Ecto neural progenitor cell (in vitro differentiated cells): ENCODE measurements around the gene ZNF419.
"Not testable (repeated sequence)": the region's sequence is repeated elsewhere in the genome, so short reads cannot be mapped to it uniquely, and the experiment has no call there.

Experiments
- DNase-seq: peaks from one replicate; pipeline ENCODE4 v3.0.0-alpha.2; 2018; ENCODE audit warnings: low spot score

The ZNF419 gene

DNA sequence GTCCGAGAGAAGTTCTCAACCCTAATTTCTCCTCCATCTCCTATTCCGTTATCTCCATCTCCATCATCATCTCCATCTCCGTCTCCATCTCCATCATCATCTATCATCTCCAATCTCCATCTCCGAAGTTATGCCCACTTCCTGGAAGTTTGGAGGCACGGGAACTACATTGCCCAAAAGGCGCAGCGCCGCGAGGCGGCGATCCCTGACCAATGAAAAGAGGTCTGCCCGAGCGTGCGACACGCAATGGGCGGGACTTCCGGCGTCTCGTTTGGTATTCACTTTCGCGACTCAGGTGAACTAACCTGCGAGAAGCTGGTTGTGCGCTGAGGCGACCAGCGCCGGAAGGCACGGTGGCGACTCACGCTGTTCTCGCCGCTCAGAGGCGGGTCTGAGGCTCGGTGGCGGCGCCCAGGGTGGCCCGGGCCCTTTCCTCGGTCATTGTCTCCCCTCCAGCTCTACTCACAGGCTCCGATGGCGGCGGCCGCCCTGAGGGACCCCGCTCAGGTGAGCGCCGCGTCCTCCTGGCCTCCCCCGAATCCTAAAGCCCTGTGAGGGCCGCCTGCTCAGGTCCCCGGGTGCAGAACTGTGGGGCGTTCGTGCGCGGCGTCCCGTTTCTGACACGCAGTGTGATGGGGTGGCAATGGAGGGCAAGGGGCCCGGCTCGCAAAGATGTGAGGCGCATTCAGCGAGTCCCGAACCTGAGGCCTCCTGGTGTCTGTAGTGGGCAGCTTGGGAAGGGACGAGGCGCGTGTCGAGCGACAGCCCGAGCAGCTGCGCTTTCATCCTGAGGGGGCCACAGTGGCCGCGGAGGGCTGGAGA, at the start of gene ZNF419:
Gene ZNF419 (plus strand): TSS at position 274 of the 822 bp plus-strand sequence. CDS start 201 bp downstream, at position 475.
- DNase-seq: peak; percentile 91

DNA sequence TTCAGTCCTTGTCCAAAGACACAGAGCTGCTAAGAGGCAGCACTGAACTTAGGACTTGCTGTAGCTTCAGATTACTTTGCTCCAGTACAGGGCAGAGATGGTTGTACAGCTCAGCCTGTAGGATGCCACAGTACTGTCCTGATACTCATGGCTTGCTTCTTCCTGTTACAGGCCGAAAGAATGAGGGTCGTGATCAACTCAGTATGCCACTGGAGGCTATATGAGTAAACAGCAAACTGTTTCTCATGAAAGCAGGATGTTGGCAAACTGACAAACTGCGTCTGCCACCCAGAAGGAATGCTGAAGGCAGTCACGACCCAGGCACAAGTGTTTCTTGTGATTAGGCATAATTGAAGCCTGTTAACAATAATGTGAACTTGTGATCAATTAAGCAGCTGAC, 49.6 kb upstream of the ZNF419 start:
- no peak for DNase-seq

DNA sequence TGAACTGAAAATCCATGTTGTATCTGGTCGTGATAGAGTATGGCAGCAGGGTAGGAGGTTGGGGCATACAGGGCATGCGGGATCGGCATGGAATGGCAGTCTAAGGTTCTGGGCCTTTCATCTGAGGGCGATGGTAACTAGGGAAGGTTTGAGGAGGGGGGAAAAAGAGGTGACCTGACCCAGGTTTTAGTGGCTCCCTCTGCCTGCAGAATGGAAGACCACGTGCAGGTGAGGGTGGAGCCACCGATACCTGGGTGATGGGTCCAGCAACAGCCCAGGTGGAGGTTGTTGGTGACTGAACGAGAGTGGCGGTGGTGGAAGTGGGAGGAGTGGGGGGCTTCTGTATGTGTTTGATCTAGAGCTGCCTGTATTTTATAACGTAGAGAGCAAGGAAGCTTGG, 48.6 kb upstream of the ZNF419 start:
- DNase-seq: no peak

DNA sequence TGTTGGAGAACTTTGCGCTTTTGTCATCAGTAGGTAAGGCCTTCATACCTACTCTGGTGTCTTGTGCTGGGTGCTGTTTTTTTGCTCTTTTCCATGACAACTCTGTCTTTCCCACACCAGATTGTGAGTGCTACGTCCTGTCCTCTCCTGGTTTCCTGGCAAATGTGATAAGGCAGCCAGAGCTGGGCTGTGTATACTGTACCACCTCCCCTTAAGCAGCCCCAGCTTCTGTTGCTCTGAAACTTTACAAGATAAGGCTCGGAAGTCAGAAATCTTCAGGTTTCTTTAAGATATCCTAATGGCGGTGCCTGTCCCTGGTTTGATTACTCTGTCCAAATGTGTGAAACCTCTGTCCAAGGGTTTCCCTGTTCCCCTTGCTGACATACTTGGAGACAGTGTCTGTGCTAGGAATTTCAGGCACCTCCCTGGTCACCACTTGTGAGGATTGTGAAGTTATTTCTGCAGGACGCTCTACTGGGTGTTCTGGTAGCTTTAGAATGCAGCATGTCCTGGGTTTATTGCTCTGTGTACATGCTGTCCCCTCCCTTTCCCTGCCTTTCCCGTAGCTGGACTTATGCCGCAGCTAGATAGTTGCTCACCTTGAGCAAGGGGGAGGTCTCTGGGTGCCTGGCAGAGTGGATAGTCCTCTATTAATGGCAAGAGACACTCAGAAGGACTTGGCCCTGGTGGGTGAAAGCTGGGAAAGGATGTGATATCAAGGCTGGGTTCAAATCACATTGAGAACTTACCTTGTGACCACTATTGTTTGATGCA, 45.4 kb upstream of the ZNF419 start:
- no peak for DNase-seq

DNA sequence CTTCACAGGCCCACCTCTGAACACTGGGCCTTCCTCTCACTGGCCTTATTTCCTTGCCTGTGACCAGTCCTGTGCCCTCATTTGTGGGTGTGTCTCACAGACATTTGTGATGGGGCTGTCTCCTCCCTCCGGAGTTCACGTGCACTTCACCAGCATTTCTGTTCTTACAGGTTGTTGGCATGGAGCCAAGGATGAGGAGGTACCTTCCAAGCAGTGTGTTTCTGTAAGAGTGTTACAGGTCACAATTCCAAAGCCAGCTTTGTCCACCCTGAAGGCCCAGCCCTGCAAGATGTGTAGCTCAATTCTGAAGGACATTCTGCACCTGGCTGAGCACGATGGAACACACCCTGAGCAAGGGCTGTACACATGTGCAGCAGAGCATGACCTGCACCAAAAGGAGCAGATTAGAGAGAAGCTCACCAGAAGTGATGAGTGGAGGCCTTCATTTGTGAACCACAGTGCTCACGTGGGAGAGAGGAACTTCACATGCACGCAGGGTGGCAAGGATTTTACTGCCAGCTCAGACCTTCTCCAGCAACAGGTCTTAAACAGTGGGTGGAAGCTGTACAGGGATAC, 44.3 kb upstream of the ZNF419 start:
- no peak for DNase-seq

DNA sequence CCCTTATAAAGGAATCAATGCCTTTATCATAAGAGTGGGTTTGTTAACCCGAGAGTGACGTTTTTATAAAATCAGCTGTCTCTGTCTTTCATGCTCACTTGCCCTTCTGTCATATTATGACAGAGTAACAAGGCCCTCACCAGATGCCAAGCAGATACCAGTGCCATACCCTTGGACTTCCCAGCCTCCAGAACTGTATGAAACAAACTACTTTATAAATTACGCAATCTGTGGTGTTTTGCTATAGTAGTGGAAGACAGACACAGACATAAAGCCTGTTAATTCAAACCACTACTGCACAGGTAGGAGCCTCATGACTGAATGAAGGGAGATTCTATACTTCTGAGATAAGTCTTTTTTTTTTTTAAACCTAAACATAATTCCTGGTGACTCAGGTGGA, 35.2 kb upstream of the ZNF419 start:
- no peak for DNase-seq

DNA sequence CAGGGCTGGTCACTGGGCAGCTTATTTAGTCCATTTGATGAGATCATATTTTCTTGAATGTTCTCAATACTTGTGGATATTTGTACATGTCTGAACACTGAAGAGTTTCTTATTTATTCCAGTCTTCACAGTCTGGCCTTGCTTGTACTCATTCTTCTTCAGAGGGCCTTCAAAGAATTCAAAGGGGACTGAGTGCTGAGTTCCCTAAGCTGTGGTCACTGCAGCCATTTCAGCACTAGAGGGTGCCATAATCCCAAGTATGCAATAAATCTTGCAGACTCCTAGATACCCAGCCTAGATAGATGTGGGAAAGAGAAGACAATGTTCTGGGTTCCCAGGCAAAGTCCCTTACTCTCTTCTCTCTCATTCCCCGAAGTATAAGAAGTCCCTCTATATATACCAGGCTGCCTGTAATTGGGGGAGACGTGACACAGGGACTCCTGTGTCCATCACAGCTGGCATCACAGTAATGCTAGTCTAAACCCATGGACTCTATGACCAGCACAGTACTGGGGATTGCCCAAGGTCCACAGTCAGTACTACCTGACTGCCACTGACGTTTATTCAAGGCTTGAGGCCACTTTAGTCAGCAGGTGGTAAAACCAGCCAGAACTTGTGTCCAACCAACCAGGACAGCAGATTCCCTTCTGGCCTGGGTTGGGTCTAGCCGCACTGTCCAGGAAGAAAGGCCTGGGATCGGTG, 21.7 kb upstream of the ZNF419 start:
- no peak for DNase-seq

DNA sequence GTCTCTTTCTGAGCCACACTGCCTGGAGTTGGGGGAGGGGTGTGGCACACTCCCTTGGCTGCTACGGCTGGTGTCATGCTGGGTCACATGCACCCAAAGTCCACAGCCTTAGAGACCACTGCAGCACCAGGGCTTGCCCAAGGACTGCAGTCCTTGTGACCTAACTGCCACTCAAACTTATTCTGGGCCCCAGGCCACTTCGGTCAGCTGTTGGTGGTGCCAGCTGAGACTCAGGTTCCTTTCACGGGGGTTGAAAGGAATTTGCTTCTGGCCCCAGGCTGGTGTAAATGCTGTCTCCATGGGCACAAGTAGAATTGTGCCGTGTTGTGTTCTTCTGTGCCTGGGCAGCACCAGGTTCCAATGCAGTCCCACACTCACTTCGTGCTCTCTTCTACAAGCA, 21.1 kb upstream of the ZNF419 start:
- DNase-seq: no peak

DNA sequence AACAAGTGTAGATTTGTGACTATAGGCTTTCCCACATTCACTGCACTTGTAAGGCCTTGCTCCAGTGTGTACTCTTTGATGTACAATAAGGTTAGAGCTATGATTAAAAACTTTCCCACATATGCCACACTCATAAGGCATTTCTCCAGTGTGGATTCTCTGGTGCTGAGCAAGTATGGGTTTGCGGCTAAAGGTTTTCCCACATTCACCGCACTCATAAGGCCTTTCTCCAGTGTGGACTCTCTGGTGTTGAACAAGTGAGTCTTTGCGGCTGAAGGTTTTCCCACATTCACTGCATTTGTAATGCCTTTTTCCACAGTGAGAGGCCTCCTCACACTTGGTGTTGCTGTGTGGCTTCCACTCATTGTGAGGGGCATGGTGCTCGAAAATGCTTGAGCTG, 13.9 kb upstream of the ZNF419 start:
- no peak for DNase-seq

DNA sequence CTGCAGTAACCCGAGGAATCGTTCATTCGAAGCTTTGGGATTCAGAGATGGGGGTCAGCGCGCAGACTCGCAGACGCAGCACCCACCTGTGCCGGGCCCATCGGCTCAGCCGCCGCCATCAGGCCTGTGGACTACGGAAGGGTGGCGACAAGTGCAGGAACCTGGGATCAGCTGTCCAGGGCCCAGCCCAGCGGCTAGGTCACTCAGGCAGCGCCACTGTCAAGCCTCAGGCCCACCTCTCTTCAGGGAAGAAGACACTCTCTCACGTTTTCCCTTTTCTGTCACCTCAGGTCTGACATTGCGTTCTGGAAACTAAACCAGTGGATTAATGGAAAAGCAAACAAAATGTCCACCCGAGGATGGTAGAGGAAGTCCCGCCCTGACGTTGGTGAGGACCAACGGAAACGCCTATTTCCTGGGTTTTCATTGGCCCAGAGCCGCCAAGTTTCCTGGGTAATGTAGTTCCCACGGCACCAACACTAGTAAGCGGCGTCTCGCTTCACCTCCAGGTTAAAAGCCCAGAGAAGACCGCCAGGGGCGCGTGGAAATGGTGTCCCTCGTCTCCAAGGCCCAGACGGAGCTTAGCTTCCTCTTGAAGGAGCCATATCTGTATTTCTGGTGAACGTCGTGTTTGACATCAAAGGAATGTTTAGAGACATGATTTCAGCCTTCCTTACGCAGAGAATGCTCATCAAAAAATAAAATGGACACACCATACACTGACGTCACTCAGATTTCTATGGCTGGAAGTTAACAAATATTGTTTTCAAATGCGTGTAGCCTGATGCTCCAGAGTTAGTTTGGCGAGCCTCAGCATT, 10.2 kb upstream of the ZNF419 start, which contains the start of gene ZNF772:
Gene ZNF772 (minus strand): TSS at position 376 of the 818 bp plus-strand sequence. CDS start 257 bp downstream, at position 119.
- peak; percentile 87 for DNase-seq

DNA sequence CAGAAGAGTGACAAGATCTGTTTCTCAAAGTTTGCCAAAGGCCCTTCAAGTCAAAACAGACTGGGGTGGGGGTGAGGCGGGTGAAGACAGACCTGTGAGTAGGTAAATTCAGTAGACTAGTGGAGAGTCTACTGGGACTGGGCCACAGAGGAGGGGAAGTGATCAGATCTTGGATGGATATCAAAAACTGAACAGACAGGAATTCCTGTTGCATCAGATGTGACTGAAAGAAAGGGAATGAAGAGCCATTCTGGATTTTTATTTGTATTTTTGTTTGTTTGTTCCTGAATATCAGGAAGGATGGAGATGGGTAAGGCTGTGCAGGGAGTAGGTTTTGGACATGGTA, 722 bp downstream of the ZNF419 start:
- not testable (repeated sequence) for DNase-seq

DNA sequence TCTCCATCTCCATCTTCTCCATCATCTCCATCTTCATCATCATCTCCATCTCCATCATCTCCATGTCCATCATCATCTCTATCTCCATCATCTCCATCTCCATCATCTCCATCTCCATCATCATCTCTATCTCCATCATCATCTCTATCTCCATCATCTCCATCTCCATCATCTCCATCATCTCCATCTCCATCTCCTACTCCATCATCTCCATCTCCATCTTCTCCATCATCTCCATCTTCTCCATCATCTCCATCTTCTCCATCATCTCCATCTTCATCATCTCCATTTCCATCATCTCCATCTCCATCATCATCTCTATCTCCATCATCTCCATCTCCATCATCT, 11.8 kb downstream of the ZNF419 start:
- DNase-seq: not testable (repeated sequence)

DNA sequence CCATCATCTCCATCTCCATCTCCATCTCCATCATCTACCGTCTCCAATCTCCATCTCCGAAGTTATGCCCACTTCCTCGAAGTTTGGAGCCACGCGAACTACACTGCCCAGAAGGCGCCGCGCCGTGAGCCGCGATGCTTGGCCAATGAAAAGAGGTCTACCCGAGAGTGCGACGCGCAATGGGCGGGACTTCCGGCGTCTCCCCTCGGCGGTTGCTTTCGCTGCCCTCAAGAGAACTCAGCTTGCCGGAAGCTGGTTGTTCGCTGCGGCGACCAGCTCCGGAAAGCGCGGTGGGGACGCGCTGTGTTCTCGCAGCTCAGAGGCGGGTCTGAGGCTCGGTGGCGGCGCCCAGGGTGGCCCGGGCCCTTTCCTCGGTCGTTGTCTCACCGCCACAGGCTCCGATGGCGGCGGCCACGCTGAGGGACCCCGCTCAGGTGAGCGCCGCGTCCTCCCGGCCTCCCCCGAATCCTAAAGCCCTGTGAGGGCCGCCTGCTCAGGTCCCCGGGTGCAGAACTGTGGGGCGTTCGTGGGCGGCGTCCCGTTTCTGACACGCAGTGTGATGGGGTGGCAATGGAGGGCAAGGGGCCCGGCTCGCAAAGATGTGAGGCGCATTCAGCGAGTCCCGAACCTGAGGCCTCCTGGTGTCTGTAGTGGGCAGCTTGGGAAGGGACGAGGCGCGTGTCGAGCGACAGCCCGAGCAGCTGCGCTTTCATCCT, 12.3 kb downstream of the ZNF419 start, which contains the start of gene ZNF773:
Gene ZNF773 (plus strand): TSS at position 259 of the 716 bp plus-strand sequence. CDS start 143 bp downstream, at position 402.
- peak; percentile 94 for DNase-seq

DNA sequence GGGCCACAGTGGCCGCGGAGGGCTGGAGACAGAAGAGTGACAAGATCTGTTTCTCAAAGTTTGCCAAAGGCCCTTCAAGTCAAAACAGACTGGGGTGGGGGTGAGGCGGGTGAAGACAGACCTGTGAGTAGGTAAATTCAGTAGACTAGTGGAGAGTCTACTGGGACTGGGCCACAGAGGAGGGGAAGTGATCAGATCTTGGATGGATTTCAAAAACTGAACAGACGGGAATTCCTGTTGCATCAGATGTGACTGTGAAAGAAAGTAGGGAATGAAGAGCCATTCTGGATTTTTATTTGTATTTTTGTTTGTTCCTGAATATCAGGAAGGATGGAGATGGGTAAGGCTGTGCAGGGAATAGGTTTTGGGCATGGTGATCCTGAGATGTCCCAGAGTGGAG, 12.8 kb downstream of the ZNF419 start:
- not testable (repeated sequence) for DNase-seq

DNA sequence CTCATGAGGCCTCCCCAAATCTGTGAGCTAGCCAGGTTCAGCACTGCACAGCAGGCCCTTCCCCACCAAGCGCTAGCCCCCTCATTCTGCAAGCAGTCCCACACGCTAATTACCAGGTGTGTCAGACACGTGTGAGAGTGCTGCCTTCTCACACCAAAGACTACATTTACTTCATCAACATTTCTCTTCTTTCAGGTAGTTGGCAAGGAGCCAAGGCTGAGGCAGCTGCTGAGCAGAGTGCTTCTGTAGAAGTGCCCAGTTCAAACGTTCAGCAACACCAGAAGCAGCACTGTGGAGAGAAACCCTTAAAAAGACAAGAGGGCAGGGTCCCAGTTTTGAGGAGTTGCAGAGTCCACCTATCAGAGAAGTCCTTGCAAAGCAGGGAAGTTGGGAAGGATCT, 18.6 kb downstream of the ZNF419 start:
- no peak for DNase-seq

DNA sequence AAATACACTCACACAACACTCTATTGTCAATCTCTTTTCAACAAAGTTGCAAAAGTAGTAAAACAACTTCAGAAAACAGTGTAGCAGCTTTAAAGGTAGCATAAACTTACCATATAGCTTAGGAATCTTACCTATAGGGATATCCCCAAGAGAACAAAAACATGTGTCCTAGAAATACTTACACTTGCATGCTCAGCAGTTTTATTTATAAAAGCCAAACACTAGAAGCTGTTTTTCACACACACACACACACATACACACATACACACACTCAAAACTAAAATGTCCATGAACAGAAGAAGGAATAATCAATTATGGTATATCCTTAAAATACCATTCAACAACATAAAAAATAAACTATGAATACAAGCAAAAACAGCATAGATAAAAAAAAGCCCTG, 23.9 kb downstream of the ZNF419 start:
- no peak for DNase-seq

DNA sequence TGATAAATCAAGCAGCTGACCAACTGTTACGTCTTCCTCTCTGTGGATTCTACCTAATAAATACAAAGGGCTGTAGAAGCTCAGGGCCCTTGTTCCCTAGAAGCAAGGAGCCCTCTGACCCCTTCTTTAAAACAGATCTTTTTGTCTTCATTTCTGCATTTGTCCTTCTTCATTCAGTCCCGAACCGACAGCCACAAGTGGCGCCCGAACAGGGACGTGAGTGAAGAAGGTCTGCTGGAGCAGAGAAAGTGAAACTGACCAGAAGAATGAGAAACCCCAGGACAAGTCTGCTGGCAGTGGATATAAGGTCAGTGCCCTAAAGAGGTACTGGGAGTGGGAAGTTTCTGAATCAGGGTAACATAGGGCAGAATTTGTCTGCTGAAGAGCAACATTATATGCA, 25.3 kb downstream of the ZNF419 start:
- DNase-seq: no peak

DNA sequence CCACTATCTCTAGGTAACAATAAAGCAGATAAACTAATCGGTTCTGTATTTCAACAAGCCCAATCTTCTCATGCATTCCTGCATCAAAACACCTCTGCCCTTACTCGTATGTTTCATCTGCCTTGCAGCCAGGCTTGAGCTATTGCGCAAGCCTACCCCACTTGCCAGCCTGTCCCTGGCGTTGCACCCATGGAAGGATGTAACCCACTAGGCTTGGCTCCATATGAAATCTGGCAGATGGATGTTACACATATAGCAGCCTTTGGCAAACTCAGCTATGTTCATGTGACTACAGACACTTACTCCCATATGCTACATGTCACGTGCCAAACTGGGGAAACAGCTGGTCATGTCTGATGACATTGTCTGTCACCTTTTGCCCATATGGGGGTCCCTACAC, 27.7 kb downstream of the ZNF419 start:
- no peak for DNase-seq

DNA sequence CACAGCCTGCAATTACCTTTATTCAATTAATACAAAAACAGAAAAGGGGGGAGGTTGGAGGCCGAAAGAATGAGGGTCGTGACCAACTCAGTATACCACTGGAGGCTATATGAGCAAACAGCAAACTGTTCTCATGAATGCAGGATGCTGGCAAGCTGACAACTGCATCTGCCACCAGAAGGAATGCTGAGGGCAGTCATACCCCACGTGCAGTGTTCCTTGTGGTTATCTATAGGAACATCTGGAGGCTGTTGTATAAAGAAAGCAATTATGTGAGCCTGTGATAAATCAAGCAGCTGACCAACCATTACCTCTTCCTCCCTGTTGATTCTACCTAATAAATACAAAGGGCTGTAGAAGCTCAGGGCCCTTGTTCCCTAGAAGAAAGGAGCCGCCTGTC, 30.5 kb downstream of the ZNF419 start:
- not testable (repeated sequence) for DNase-seq

DNA sequence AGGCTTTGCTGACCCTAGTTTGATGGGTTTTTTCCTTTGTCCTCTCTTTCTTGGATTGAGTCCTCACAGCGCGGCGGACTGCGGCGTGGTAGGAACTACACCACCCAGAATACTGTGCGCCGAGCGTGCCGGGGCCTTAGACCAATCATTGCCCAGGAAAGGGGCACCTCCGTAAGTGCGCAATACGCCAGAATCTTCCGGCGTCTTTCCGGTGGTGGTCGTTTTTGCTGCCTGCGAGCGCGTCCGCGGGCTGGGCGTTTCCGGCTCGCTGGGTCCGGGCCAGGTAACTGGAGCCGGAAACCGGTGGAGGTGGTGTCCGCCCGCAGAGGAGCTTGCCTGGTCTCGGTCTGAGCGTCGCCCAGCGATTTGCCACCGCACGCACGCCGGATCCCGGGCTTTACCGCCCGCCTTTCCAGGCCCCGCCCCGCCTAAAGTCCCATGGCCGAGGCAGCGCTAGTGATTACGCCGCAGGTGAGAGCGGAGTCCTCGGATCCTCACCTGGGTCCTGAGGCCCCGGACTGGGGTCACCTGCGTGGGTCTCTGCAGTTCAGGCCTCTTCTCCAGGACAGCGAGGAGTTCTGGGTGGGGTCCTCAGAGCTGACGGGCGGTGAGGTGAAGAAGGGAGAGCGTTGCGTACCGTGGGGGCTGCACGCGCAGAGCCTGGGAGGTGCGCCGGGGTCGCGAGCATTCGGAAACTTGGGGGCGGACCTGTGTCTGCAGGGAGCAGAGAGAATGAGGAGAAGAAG, 39.8 kb downstream of the ZNF419 start, which contains the start of gene ZNF549:
Gene ZNF549 (plus strand): TSS at position 221 of the 746 bp plus-strand sequence. CDS start 218 bp downstream, at position 439.
- peak; percentile 91 for DNase-seq
